NK-92 (cell line): ENCODE measurements around the gene UCP2.

Experiments used
- DNase-seq: peaks from one replicate; lab custom pipeline; 2025; ENCODE audit not compliant: unreplicated experiment; lab: John Stamatoyannopoulos, UW

The UCP2 gene

GRCh38 chr11:74010306-74011300 is 28.0 kb upstream of the UCP2 start:
- DNase-seq = no peak

DNA sequence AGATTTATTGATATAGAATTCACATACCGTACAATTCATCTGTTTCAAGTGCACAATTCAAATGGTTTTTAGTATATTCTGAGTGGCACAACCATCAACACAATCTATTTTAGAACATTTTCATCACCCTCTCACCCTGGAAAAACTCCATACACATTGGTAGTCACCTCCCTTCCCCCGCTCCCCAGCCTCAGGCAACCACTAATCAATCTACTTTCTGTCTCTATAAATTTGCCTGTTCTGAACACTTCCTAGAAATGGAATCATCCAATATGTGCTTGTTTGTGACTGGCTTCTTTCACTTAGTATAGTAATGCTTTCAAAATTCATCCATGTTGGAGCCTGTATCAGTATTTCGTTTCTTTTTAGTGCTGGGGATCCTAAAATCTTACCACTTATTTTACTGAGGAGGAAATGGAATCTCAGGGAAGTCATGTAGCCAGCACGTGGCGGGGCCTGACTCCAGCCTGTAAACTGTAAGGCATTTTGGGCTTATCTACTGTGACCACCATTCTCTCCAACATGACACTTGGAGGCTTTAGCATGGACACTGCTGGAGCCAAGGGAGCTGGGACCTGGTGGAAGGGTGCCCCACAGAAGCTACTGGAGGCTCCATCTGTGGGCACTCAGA is 27.1 kb upstream of the UCP2 start:
- DNase-seq = no peak

GRCh38 chr11:74009230-74009547 is 26.5 kb upstream of the UCP2 start:
- DNase-seq = no peak

- no peak for DNase-seq
Measured at GRCh38 chr11:74008373-74009229, 26.0 kb upstream of the UCP2 start, which contains the start of gene UCP3. UCP3 (minus strand) TSS chr11:74009085; CDS start chr11:74007042, 2,043 bp downstream.

DNA sequence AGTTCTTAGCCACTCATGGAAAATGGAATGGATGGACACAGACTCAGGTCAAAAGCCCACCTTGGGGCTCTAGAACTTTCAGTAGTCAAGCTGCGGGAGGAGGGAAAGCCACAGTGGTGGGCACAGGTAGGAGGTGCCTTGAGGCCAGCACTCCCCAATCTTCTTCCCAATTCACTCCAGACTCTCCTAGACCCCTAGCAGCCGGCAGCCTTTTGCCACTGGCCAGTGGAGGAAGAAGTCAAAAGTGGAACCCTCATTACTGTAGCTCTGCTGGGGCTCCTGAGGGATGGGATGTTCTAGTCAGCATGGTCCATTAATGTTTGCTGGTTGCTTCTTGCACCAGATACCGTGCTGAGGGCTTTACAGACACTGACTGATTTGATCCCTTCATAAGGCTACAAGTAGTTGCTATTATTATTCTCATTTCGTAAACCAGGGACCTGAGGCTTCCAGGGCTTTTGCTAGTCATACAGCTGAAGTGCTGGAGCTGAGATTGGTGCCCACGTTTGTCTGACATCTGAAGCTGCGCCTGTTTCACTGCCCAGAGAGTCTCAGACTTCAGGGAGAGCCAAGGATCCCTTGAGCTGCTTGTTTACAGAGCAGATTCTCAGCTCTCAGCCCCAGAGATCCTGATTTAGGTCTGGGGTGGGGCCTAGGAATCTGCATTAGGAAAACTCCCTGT is 25.2 kb upstream of the UCP2 start:
- DNase-seq = no peak

DNA sequence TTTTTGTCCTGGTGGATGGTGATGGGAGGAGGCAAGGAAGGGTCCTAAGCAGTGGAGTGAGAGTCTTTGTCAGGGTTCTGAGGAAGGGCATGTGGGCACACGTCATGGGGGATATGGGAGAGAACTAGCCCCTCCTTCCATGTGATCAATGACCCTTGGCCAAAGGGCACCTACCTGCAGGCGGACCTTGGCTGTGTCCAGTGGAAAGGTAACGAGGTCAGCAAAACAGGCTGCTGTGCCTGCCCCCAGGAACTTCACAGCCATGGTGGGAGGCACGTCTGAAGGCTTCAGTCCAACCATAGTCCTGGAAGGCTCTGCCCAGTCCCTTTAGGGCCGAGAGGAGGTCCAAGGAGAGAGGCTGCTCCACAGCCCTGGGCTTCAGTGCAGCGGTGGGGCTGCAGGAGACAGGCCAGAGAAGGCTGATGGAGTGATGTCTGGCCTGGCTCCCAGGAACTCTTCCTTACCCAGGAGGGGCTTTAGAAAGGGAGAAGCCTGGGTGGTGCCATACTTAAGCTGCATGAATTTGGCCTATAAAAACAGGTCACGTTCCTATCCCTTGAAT is 24.2 kb upstream of the UCP2 start:
- no peak for DNase-seq

DNA sequence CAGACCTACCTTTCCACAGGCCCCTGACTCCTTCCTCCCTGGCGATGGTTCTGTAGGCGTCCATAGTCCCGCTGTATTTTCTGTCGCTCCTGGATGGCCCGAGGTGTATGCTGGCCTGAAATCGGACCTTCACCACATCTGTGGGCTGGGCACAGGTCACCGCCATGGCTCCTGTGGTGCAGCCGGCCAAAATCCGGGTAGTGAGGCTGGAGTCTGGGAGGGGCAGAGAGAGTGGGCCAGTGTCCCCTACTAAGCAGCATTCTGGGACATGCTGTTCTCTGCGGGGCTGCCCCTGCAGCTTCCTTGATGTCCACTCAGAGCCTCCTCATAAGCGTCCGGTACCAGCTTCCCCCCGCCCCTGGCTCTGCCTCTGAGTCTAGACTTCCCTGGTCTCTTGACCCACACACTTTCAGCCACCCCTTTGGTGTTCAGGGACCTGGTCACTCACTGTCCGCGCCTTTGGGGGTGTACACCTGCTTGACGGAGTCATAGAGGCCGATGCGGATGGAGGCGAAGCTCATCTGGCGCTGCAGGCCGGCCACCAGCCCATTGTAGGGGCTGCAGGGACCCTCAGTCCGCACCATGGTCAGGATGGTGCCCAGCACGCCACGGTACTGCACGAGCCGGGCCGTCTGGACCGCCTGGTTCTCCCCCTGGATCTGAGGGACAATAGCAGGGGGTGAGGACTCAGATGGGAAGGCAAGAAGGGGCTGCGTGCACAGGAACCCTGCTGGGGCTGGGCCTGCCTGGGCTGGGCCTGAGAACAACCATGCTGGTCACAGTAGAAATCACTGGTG is 23.3 kb upstream of the UCP2 start:
- no peak for DNase-seq

DNA sequence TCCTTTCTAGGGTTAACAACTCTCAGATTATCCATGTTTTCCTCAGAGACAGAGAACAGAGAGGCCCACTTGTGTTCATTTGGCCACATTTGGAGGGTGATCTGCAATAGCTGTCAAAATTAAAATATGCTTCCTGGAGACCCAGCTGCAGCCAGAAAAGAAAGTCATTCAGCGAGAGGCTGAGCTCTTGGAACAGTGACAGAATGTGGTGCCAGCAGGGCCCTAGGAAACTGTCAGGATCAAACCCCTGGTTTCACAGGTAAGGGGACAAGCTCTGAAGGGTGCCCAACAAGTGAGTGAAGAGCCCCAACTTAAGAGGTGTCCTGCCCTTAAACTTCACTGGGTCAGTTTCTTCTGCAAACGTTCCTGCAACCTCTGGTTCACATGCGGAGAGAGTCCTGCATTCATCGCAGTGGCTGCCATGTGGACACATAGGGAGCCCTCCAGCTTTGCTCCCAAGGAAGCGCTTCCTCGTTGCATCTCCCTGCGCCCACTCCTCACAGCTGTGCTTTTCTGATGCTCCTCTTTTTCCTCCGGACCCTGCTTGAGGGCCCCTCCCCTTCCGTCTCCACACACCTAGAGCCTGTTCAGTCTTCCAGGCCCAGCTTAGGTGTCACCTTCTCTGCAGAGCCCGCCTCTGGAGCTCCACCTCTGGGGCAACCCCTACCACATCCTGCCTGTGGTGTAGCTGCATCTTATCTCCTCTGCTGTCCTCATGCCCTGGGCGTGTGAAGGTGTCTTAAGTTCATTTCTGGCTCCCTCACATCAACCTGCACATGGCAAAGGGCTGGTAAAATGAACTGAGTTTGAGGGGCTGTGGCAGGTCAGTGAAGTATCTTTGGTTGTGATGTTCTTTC is 22.3 kb upstream of the UCP2 start:
- DNase-seq = peak; percentile 40

GRCh38 chr11:74004046-74004695 is 21.5 kb upstream of the UCP2 start:
- no peak for DNase-seq

- no peak for DNase-seq
Measured at GRCh38 chr11:74002832-74003231, 20.2 kb upstream of the UCP2 start.

DNA sequence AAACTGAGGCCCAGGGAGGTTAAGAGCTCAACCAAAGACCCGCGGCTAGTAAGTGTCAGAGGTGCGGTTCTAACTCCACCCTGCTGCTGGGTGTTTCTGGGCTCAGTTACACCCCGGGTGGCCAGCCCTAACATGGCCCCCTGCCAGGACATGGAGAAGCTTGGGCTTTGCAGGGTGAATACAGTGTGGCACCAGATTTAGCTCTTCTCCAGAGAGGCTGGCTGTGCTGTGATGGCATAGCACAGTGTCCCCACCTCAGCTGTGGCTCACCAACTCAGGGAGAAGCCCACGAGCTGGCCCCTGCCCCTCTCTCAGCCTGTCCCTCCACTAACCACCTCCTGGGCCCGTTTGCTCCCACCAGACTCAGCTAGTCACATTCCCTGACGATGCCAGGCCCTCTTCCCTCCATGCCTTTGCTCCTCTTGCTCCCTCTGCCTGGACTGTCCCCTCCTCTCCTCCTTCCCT is 19.2 kb upstream of the UCP2 start:
- no peak for DNase-seq

GRCh38 chr11:74000307-74001133 is 17.9 kb upstream of the UCP2 start:
- no peak for DNase-seq

- no peak for DNase-seq
Measured at GRCh38 chr11:73999581-74000306, 17.1 kb upstream of the UCP2 start.

DNA sequence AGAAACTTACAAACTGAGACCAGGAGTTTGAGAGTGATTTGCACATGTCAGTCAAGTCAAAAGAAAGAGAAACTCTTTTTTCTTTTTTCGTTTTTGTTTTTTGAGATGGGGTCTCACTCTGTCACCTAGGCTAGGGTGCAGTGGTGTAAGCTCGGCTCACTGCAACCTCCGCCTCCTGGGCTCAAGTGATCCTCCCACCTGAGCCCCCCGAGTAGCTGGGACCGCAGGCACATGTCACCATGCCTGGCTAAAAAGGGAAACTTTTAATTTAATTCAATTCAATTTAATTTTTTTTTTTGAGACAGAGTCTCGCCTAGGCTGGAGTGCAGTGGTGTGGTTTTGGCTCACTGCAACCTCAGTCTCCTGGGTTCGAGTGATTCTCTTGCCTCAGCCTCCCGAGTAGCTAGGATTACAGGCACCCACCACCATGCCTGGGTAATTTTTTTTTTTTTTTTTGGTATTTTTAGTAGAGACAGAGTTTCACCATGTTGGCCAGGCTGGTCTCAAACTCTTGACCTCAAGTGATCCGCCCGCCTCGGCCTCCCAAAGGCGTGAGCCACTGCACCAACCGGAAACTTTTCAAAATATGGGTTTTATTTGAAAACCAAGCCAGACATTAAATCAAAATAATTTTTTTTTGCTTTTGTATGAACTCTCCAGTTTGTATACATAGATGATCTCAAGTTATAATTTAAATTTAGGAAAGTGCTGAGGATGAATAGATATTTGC is 16.4 kb upstream of the UCP2 start:
- DNase-seq = no peak

GRCh38 chr11:73997120-73997770 is 14.6 kb upstream of the UCP2 start:
- DNase-seq = no peak
